ENCODE results near the gene PSMA5. TPM values are rescaled to one million over a fixed set of nuclear protein-coding genes. Genes with fewer than 3 reads are reported as not detected.
A peak's percentile ranks its signal among the peaks of the same experiment; 100 is the strongest.

PSMA5 gene
- total and polyA plus RNA-seq, 2 of the 13 experiments (the other 11 are each of a cell fraction or from before 2014, with no cell fraction given) = 140 to 169 TPM

DNA sequence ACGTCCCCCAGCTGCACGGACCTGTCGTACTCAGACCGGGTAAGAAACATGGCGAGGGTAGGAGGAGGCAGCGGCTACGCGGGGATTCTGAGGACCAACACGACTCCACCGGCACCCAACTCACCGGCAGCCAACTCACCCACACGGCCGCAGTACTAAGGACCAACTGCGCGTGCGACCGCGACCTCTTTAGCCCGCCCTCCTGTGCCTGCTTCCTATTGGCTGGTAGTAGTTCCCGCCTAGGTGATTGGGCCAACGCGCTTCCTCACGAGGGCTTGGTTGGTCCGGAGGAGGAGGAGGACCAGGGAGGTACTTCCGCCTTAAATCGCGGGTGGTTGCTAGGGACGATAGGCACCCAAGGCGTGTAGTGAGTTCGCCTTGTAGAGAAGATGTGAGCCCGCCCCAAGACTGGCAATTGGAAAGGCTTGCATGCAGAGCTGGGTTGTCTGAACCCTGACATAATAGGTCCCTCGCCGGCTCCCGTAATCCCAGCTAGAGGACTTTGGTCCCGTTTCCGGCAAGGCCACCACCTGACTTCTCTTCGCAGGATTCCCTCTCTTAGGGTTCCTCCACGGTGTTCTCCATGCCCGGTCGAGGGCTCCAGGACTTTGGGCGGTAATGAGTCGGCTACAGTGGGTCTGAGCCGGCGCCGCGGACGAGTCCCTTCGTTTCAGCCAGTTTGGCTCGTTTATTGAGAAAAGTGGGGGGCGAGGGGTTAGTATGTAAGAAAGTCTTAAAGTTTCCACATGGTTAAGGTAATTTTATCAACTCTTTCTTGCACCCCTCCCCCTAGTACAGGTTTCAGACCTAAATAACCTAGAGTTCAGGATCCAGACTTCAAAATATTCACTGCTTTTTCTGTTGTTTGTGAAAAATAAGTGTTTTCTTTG lies at the start of gene PSMA5 (continued):
- TF ChIP-seq, protein P1, sequence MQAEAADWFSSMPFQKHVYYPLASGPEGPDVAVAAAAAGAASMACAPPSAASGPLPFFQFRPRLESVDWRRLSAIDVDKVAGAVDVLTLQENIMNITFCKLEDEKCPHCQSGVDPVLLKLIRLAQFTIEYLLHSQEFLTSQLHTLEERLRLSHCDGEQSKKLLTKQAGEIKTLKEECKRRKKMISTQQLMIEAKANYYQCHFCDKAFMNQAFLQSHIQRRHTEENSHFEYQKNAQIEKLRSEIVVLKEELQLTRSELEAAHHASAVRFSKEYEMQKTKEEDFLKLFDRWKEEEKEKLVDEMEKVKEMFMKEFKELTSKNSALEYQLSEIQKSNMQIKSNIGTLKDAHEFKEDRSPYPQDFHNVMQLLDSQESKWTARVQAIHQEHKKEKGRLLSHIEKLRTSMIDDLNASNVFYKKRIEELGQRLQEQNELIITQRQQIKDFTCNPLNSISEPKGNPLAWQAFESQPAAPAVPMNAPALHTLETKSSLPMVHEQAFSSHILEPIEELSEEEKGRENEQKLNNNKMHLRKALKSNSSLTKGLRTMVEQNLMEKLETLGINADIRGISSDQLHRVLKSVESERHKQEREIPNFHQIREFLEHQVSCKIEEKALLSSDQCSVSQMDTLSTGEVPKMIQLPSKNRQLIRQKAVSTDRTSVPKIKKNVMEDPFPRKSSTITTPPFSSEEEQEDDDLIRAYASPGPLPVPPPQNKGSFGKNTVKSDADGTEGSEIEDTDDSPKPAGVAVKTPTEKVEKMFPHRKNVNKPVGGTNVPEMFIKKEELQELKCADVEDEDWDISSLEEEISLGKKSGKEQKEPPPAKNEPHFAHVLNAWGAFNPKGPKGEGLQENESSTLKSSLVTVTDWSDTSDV (CRISPR knock-in tag; IDR thresholded peaks at IDR 0.05) = no peak
- TF ChIP-seq, protein P2, sequence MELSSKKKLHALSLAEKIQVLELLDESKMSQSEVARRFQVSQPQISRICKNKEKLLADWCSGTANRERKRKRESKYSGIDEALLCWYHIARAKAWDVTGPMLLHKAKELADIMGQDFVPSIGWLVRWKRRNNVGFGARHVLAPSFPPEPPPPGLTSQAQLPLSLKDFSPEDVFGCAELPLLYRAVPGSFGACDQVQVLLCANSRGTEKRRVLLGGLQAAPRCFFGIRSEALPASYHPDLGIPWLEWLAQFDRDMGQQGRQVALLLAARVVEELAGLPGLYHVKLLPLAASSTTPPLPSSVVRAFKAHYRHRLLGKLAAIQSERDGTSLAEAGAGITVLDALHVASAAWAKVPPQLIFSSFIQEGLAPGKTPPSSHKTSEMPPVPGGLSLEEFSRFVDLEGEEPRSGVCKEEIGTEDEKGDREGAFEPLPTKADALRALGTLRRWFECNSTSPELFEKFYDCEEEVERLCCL (CRISPR knock-in tag; IDR thresholded peaks at IDR 0.05; ENCODE audit: borderline replicate concordance) = no peak
- no peak for TF ChIP-seq ZFP36L2 (CRISPR knock-in tag; IDR thresholded peaks at IDR 0.05)
- no peak for TF ChIP-seq NR2F6 (IDR thresholded peaks at IDR 0.05)
- no peak for TF ChIP-seq NR2F6 (CRISPR knock-in tag; IDR thresholded peaks at IDR 0.05)
- no peak for TF ChIP-seq RBM39 (IDR thresholded peaks at IDR 0.05; ENCODE audit: low read depth, low read length, poor library complexity, severe bottlenecking)
- no peak for TF ChIP-seq ZNF260 (CRISPR knock-in tag; IDR thresholded peaks at IDR 0.05; ENCODE audit: borderline replicate concordance, low read depth)
- no peak for TF ChIP-seq ZNF251 (CRISPR knock-in tag; IDR thresholded peaks at IDR 0.05)
- 0 out of 2 replicates have a peak, but pooled peaks have one; percentile 23 for TF ChIP-seq ZNF354B (CRISPR knock-in tag; IDR thresholded peaks at IDR 0.05)
- TF ChIP-seq KAT7 (CRISPR knock-in tag; IDR thresholded peaks at IDR 0.05; ENCODE audit: borderline replicate concordance) = peak; percentile 54; the same call in 1 of the 2 replicates
- no peak for TF ChIP-seq RORA (CRISPR knock-in tag; IDR thresholded peaks at IDR 0.05)
- no peak for TF ChIP-seq ZNF510 (CRISPR knock-in tag; IDR thresholded peaks at IDR 0.05; ENCODE audit: low read depth)
- TF ChIP-seq, protein P3, sequence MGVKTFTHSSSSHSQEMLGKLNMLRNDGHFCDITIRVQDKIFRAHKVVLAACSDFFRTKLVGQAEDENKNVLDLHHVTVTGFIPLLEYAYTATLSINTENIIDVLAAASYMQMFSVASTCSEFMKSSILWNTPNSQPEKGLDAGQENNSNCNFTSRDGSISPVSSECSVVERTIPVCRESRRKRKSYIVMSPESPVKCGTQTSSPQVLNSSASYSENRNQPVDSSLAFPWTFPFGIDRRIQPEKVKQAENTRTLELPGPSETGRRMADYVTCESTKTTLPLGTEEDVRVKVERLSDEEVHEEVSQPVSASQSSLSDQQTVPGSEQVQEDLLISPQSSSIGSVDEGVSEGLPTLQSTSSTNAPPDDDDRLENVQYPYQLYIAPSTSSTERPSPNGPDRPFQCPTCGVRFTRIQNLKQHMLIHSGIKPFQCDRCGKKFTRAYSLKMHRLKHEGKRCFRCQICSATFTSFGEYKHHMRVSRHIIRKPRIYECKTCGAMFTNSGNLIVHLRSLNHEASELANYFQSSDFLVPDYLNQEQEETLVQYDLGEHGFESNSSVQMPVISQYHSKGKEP (CRISPR knock-in tag; IDR thresholded peaks at IDR 0.05) = 0 out of 2 replicates have a peak, but pooled peaks have one; percentile 26
- TF ChIP-seq ZNF747 (CRISPR knock-in tag; IDR thresholded peaks at IDR 0.05; ENCODE audit: borderline replicate concordance) = peak; percentile 70
- no peak; the same call in 1 of the 2 replicates for TF ChIP-seq MEF2D (CRISPR knock-in tag; IDR thresholded peaks at IDR 0.05)
- TF ChIP-seq KAT2B (IDR thresholded peaks at IDR 0.05; ENCODE audit: borderline replicate concordance, low read depth, low read length) = no peak
- TF ChIP-seq MIER2 (CRISPR knock-in tag; IDR thresholded peaks at IDR 0.05) = no peak
- peak; percentile 51 for TF ChIP-seq AGO1 (IDR thresholded peaks at IDR 0.05; ENCODE audit: low read depth, low read length, poor library complexity, severe bottlenecking)
- TF ChIP-seq, protein P4, sequence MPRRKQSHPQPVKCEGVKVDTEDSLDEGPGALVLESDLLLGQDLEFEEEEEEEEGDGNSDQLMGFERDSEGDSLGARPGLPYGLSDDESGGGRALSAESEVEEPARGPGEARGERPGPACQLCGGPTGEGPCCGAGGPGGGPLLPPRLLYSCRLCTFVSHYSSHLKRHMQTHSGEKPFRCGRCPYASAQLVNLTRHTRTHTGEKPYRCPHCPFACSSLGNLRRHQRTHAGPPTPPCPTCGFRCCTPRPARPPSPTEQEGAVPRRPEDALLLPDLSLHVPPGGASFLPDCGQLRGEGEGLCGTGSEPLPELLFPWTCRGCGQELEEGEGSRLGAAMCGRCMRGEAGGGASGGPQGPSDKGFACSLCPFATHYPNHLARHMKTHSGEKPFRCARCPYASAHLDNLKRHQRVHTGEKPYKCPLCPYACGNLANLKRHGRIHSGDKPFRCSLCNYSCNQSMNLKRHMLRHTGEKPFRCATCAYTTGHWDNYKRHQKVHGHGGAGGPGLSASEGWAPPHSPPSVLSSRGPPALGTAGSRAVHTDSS (CRISPR knock-in tag; conservative IDR thresholded peaks at IDR 0.05) = no peak
- TF ChIP-seq GFI1 (CRISPR knock-in tag; IDR thresholded peaks at IDR 0.05; ENCODE audit: borderline replicate concordance) = no peak
- TF ChIP-seq HDAC2 (CRISPR knock-in tag; IDR thresholded peaks at IDR 0.05) = peak; percentile 61; the same call in 1 of the 2 replicates
